Ectodermal cell (in vitro differentiated cells): ENCODE measurements around the gene KRT10.

Experiments used
- H3K27ac ChIP-seq: 2 replicates; pipeline ENCODE4 v1.7.0; 2013; ENCODE audit warnings: mild to moderate bottlenecking, low read depth, low read length; ENCODE audit not compliant: insufficient read depth, poor library complexity, severe bottlenecking
- H3K27me3 ChIP-seq: 2 replicates; pipeline ENCODE4 v1.7.0; 2013; ENCODE audit warnings: mild to moderate bottlenecking, low read length; ENCODE audit not compliant: insufficient read depth, control insufficient read depth, poor library complexity, severe bottlenecking
- H3K36me3 ChIP-seq: one replicate; pipeline ENCODE4 v1.7.0; 2013; ENCODE audit warnings: low read length; ENCODE audit not compliant: control insufficient read depth, insufficient read depth
- H3K4me1 ChIP-seq: one replicate; pipeline ENCODE4 v1.7.0; 2013; ENCODE audit warnings: low read length; ENCODE audit not compliant: control insufficient read depth, insufficient read depth
- H3K4me3 ChIP-seq: 2 replicates; pipeline ENCODE4 v1.7.0; 2013; ENCODE audit warnings: low read depth, low read length, control low read depth; ENCODE audit not compliant: insufficient read depth
- H3K9me3 ChIP-seq: 2 replicates; pipeline ENCODE4 v1.7.0; 2013; ENCODE audit warnings: mild to moderate bottlenecking, low read length, moderate library complexity; ENCODE audit not compliant: control insufficient read depth
- WGBS, 2 experiments: methylation state at CpG; one replicate each; pipeline ENCODE4 v1.1.7; 2013; ENCODE audit warnings: missing lambda C conversion rate in 2 of 2; 5-methylcytosine and 5-hydroxymethylcytosine counted together

The KRT10 gene

DNA sequence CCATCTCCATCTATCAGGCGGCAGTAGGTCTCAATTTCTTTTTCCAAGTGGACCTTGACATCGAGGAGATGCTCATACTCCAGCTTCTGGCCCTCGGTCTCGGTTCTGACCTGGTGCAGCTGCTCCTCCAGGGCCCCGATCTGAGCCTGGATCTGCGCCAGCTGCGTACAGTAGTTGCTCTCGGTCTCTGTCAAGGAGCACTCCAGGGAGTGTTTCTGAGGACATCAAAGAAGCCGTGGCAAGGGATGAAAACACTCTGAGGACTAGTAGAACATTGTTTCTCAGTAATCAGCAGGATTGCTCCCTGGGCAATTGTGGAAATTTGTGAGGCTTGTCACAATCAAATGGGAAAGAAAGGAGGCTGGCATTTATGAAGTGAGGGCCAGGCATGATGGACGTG is 28.6 kb downstream of the KRT10 start:
- WGBS, 2 experiments = 90% methylated on average over 10 of the region's 10 CpGs
- Histone ChIP-seq H3K4me3 (no peak overlapping the region), H3K27me3 (peaks cover 3% of the 10 kb centered on the region)

GRCh38 chr17:40791787-40792436 is 30.5 kb downstream of the KRT10 start:
- WGBS, 2 experiments = 48 to 54% methylated on average over 5 of the region's 6 CpGs
- Histone ChIP-seq H3K27ac (no peak overlapping the region), H3K4me1 (no peaks in the 10 kb centered on the region), H3K27me3 (peaks cover 3% of the 10 kb centered on the region), H3K4me3 (no peak overlapping the region), H3K9me3 (no peaks in the 10 kb centered on the region), H3K36me3 (no peaks in the 10 kb centered on the region)

More for the DNA sequence above, 28.6 kb downstream of the KRT10 start:
- Histone ChIP-seq H3K4me1 (no peaks in the 10 kb centered on the region), H3K9me3 (no peaks in the 10 kb centered on the region), H3K27ac (no peak overlapping the region), H3K36me3 (no peaks in the 10 kb centered on the region)

GRCh38 chr17:40791111-40791510 is 31.3 kb downstream of the KRT10 start:
- Histone ChIP-seq H3K36me3 (no peaks in the 10 kb centered on the region), H3K4me1 (no peaks in the 10 kb centered on the region), H3K27ac (no peak overlapping the region), H3K27me3 (peaks cover 3% of the 10 kb centered on the region), H3K9me3 (no peaks in the 10 kb centered on the region), H3K4me3 (no peak overlapping the region)
- 93 to 100% methylated on average over 1 of the region's 1 CpG for WGBS, 2 experiments

DNA sequence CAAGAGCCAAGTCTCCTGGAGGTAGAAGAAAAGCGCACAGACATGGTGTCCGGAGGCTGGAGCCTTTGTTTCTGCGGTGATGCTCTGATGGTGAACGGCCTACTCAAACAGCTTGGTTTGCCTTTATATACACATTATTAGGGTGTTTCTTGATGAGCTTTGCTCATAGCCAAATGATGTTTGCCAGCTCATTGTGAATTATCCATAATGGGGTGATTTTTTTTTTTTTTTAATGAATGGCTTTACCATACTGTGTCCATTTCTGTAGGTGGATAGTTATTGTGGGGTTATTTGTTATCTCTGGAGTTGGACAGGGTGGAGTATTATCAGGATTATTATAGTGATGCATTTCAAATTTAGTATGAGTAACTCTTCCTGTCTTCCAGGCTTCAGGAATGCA is 40.0 kb downstream of the KRT10 start, which contains the start of gene KRT27:
Gene KRT27, minus strand, starts transcription at position 101 of the 400 bp plus-strand sequence. Its CDS starts 57 bp downstream, at position 44.
- H3K27ac ChIP-seq = no peak within 1 kb of the TSS
- H3K9me3 ChIP-seq = no peaks in the 10 kb centered on the region
- H3K4me3 ChIP-seq = no peak within 1 kb of the TSS
- WGBS, 2 experiments = 94 to 100% methylated on average over 4 of the region's 4 CpGs
- no peaks in the 10 kb centered on the region for H3K36me3 ChIP-seq
- peaks cover 11% of the 10 kb centered on the region for H3K27me3 ChIP-seq
- H3K4me1 ChIP-seq = no peaks in the 10 kb centered on the region

DNA sequence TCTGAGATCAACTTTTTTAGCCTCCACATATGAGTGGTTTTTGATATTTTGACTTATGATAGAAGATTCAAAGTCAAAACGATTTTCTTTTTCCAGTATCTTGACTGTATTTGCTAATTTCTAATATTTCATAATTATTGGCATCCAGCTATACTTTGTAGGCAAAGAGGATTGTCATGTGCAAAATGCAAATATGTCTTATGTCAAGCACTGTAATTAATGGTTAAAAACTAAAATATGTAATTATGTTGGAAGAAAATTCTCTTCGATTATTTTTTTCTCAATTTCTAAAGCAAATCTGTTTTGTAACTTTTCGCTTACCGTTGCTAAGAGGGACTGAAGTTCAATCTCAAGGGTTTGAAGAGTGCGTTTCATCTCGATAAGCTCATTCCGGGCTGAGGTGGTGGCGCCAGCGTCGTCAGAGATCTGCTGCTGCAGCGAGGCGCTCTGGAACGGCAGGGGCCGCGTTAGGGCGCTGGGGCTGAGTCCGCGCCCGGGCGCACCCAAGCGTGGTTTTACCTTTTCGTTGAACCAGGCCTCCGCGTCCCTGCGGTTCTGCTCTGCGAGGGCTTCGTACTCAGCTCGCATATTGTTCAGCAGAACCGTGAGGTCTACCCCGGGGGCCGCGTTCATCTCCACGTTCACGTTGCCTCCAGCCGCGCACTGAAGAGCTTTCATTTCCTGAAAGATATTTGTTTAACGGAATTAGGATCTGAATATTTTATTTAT is 43.1 kb downstream of the KRT10 start:
- no peaks in the 10 kb centered on the region for H3K36me3 ChIP-seq
- no peak overlapping the region for H3K27ac ChIP-seq
- no peak overlapping the region for H3K4me3 ChIP-seq
- no peaks in the 10 kb centered on the region for H3K4me1 ChIP-seq
- 71 to 76% methylated on average over 36 to 37 of the region's 37 CpGs for WGBS, 2 experiments
- peaks cover 11% of the 10 kb centered on the region for H3K27me3 ChIP-seq
- no peaks in the 10 kb centered on the region for H3K9me3 ChIP-seq

GRCh38 chr17:40778461-40778860 is 44.0 kb downstream of the KRT10 start:
- H3K27ac ChIP-seq = no peak overlapping the region
- H3K27me3 ChIP-seq = peaks cover 11% of the 10 kb centered on the region
- 88 to 97% methylated on average over 5 of the region's 5 CpGs for WGBS, 2 experiments
- no peaks in the 10 kb centered on the region for H3K4me1 ChIP-seq
- no peaks in the 10 kb centered on the region for H3K9me3 ChIP-seq
- no peaks in the 10 kb centered on the region for H3K36me3 ChIP-seq
- no peak overlapping the region for H3K4me3 ChIP-seq

GRCh38 chr17:40777971-40778370 is 44.4 kb downstream of the KRT10 start:
- H3K9me3 ChIP-seq = no peaks in the 10 kb centered on the region
- H3K27me3 ChIP-seq = peaks cover 11% of the 10 kb centered on the region
- no peak overlapping the region for H3K4me3 ChIP-seq
- WGBS, 2 experiments = 89 to 100% methylated on average over 2 to 3 of the region's 3 CpGs
- no peak overlapping the region for H3K27ac ChIP-seq
- no peaks in the 10 kb centered on the region for H3K36me3 ChIP-seq
- H3K4me1 ChIP-seq = no peaks in the 10 kb centered on the region

- H3K36me3 ChIP-seq = no peaks in the 10 kb centered on the region
- no peak overlapping the region for H3K4me3 ChIP-seq
- H3K9me3 ChIP-seq = no peaks in the 10 kb centered on the region
- no peaks in the 10 kb centered on the region for H3K4me1 ChIP-seq
- peaks cover 11% of the 10 kb centered on the region for H3K27me3 ChIP-seq
- no peak overlapping the region for H3K27ac ChIP-seq
- 92 to 95% methylated on average over 6 to 7 of the region's 7 CpGs for WGBS, 2 experiments
These were observed 45.0 kb downstream of the KRT10 start for GRCh38 chr17:40777459-40777858.

DNA sequence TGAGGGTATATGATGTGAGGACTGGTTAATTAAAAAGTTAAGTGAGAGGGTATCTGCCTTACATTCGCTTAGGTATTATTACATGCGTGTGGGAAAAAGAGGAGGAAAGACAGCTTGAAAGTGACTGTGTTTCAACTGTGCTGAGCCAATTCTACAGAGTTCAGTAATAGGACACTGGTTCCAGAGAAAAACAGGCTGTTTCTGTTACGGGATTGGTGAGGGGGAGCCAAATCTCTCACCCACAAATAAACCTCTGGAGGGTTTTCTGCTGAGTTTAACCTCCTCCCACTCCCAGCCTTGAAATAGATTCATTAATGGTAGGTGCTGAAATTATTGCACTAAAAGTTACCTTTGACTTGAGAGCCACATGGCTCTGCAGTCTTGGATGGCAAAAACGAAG is 46.5 kb downstream of the KRT10 start:
- H3K27ac ChIP-seq = no peak overlapping the region
- 91 to 95% methylated on average over 3 to 4 of the region's 4 CpGs for WGBS, 2 experiments
- H3K4me1 ChIP-seq = no peaks in the 10 kb centered on the region
- H3K9me3 ChIP-seq = no peaks in the 10 kb centered on the region
- peaks cover 11% of the 10 kb centered on the region for H3K27me3 ChIP-seq
- no peaks in the 10 kb centered on the region for H3K36me3 ChIP-seq
- H3K4me3 ChIP-seq = no peak overlapping the region

DNA sequence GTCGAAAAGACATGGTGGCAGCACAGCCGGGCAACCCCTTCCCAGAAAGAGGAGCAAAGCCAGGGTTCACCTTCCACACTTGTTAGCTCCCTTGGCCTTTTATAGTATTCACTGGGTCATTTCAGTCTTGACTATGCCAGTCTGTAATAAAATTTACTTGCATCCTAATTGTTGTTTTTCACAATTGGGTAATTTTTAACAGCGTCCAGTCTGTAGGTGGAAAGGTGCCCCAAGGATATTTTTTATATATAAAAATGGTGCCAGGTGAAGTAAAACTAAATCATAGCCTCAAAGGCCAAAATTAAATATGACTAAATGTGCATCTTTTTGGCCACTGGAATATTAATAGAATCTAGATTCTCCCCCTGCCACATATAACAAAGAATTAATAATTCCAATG is 50.3 kb downstream of the KRT10 start, which contains the start of gene KRT26:
Gene KRT26, minus strand, starts transcription at position 101 of the 400 bp plus-strand sequence. Its CDS starts 88 bp downstream, at position 13.
- H3K9me3 ChIP-seq = no peaks in the 10 kb centered on the region
- no peaks in the 10 kb centered on the region for H3K4me1 ChIP-seq
- no peak within 1 kb of the TSS for H3K4me3 ChIP-seq
- no peaks in the 10 kb centered on the region for H3K36me3 ChIP-seq
- no peaks in the 10 kb centered on the region for H3K27me3 ChIP-seq
- WGBS, 2 experiments = 95 to 96% methylated on average over 2 to 3 of the region's 3 CpGs
- H3K27ac ChIP-seq = no peak within 1 kb of the TSS
